HepG2 (cell line): ENCODE results near the gene PPP3R1. TPM values are rescaled to one million over a fixed set of nuclear protein-coding genes. Genes with fewer than 3 reads are reported as not detected.
A peak's percentile ranks its signal among the peaks of the same experiment; 100 is the strongest.

ENCODE experiments used
- ATAC-seq: fragments of 200-7000 bp; cut with Tn5 transposase; 3 replicates; pipeline ENCODE4 v1.9.1; 2020; ENCODE audit warnings: mild to moderate bottlenecking, moderate library complexity
- BruUV-seq: library from RNA; stranded (reverse); fragments of 400-500 nt; replicated peaks from 2 replicates; lab custom pipeline; 2021; lab: Mats Ljungman, UMichigan
- CTCF ChIA-PET: fragments of 300-600 bp; formaldehyde crosslinking; extraction: SDS; loops from one replicate; lab custom pipeline; 2021; ENCODE audit warnings: low total read pairs, inconsistent platforms, low intra/inter-chr PET ratio; lab: Yijun Ruan, JAX
- POLR2A ChIA-PET: fragments of 350-600 bp; sonication (Branson Sonifier 250); formaldehyde crosslinking; loops from one replicate; lab custom pipeline; 2020; ENCODE audit warnings: antibody characterized with exemption, inconsistent platforms; lab: Yijun Ruan, JAX
- DNase-seq: peaks from one replicate; pipeline ENCODE4 v3.0.0-alpha.2; 2015; ENCODE audit warnings: low spot score
- FAIRE-seq: peaks from 3 replicates; lab custom pipeline; 2011; peaks lifted over from hg19 to GRCh38; lab: Jason Lieb, UNC
- H2AFZ ChIP-seq: one replicate; pipeline ENCODE4 v1.6.1; 2011; ENCODE audit warnings: low read length, inconsistent platforms
- H3K27ac ChIP-seq: fragments of 300-600 bp; 3 replicates; pipeline ENCODE4 v1.8.0; 2011; ENCODE audit warnings: mixed run types, mild to moderate bottlenecking, mixed read lengths, low read length, inconsistent platforms; ENCODE audit not compliant: insufficient read depth; ENCODE audit errors: extremely low read length
- H3K27me3 ChIP-seq, 2 experiments: fragments of 200-600 bp in 1 of 2; 2 replicates in 1 of 2; 3 replicates in 1 of 2; pipeline versions ENCODE4 v1.6.0 to v1.8.0; 2011; ENCODE audit warnings: low read length in 2 of 2, mild to moderate bottlenecking in 2 of 2, moderate library complexity in 2 of 2, inconsistent platforms in 1 of 2; ENCODE audit not compliant: insufficient read depth in 2 of 2, control insufficient read depth in 1 of 2
- H3K36me3 ChIP-seq, 2 experiments: fragments of 200-600 bp in 1 of 2; replicated peaks in 1 of 2; 2 replicates in 1 of 2; 3 replicates in 1 of 2; pipeline versions ENCODE4 v1.5.1 to v1.8.0; 2011; ENCODE audit warnings: low read length in 2 of 2, inconsistent platforms in 1 of 2; ENCODE audit not compliant: insufficient read depth in 2 of 2, control insufficient read depth in 1 of 2
- H3K4me1 ChIP-seq: 2 replicates; pipeline ENCODE4 v1.5.1; 2012; ENCODE audit warnings: low read length, inconsistent platforms; ENCODE audit not compliant: insufficient read depth
- H3K4me2 ChIP-seq: 2 replicates; pipeline ENCODE4 v1.6.0; 2011; ENCODE audit warnings: low read depth, low read length, inconsistent platforms
- H3K4me3 ChIP-seq, 3 experiments: fragments of 200-600 bp in 1 of 3; sonication (generic), shearing (Covaris generic) in 1 of 3; replicated peaks in 1 of 3; 2 replicates each; pipeline ENCODE4 v1.5.1; 2011 to 2016; ENCODE audit warnings: low read length in 3 of 3, inconsistent platforms in 2 of 3, low read depth in 2 of 3, mild to moderate bottlenecking in 2 of 3, control low read depth in 1 of 3, mixed read lengths in 1 of 3; ENCODE audit not compliant: insufficient read depth in 1 of 3
- H3K79me2 ChIP-seq: one replicate; pipeline ENCODE4 v1.6.1; 2011; ENCODE audit warnings: low read length, inconsistent platforms; ENCODE audit not compliant: insufficient read depth
- H3K9ac ChIP-seq: 2 replicates; pipeline ENCODE4 v1.6.0; 2011; ENCODE audit warnings: mild to moderate bottlenecking, low read depth, low read length, inconsistent platforms; ENCODE audit not compliant: insufficient read depth
- H3K9me3 ChIP-seq: 2 replicates; pipeline ENCODE4 v1.5.1; 2012; ENCODE audit warnings: mild to moderate bottlenecking, low read length
- H4K20me1 ChIP-seq: 2 replicates; pipeline ENCODE4 v1.6.0; 2011; ENCODE audit warnings: inconsistent platforms, mild to moderate bottlenecking, low read length, moderate library complexity; ENCODE audit not compliant: insufficient read depth
- HMG20B ChIP-seq: conservative IDR thresholded peaks from 2 replicates; pipeline ENCODE4 v1.6.1; 2016; ENCODE audit warnings: missing genetic modification reagents, missing compliant biosample characterization
- HNRNPK ChIP-seq: fragments of 200-400 bp; formaldehyde crosslinking; IDR thresholded peaks from 2 replicates; pipeline ENCODE4 v1.6.1; 2018; ENCODE audit warnings: low read length, low read depth, moderate library complexity, mild to moderate bottlenecking; ENCODE audit not compliant: poor library complexity, severe bottlenecking
- NFE2L2 ChIP-seq: fragments of 150-350 bp; IDR thresholded peaks from 2 replicates; pipeline ENCODE4 v1.6.1; 2014; ENCODE audit warnings: low read length
- NONO ChIP-seq, 2 experiments: fragments of 450-650 bp in 1 of 2; sonication (generic) in 1 of 2; formaldehyde crosslinking in 1 of 2; IDR thresholded peaks in 1 of 2; conservative IDR thresholded peaks in 1 of 2; 2 replicates each; pipeline versions ENCODE4 v1.6.1 to v1.8.0; 2017 to 2022; ENCODE audit warnings: mild to moderate bottlenecking in 1 of 2, missing genetic modification reagents in 1 of 2, moderate library complexity in 1 of 2
- RBAK ChIP-seq: sonication (generic); formaldehyde crosslinking; IDR thresholded peaks from 2 replicates; pipeline ENCODE4 v1.5.1; 2020; ENCODE audit warnings: mild to moderate bottlenecking, missing genetic modification reagents
- RBFOX2 ChIP-seq: fragments of 200-400 bp; formaldehyde crosslinking; IDR thresholded peaks from 2 replicates; pipeline ENCODE4 v1.6.1; 2017; ENCODE audit warnings: low read depth, mild to moderate bottlenecking, low read length
- RNF2 ChIP-seq: fragments of 450-650 bp; conservative IDR thresholded peaks from 2 replicates; pipeline ENCODE4 v1.6.1; 2016; ENCODE audit warnings: low read depth
- RXRB ChIP-seq: IDR thresholded peaks from 2 replicates; pipeline ENCODE4 v1.6.1; 2016; ENCODE audit warnings: borderline replicate concordance, missing genetic modification reagents, missing compliant biosample characterization
- ZNF225 ChIP-seq: sonication (generic); formaldehyde crosslinking; IDR thresholded peaks from 2 replicates; pipeline ENCODE4 v1.4.0; 2020; ENCODE audit warnings: mild to moderate bottlenecking, missing genetic modification reagents
- WGBS: methylation state at CpG from one replicate; pipeline ENCODE4 v1.1.6; 2017; ENCODE audit warnings: low lambda C conversion rate; 5-methylcytosine and 5-hydroxymethylcytosine counted together
- in situ Hi-C: cut with HindIII; loops from 2 replicates; pipeline ENCODE4 v1.10.0; 2017; ENCODE audit warnings: low pct_unique_long_range_greater_than_20kb; ENCODE audit not compliant: extremely low pct_ligation_motif_present
- intact Hi-C: fragments of 100-400 bp; cut with micrococcal nuclease; formaldehyde crosslinking; loops from one replicate; pipeline ENCODE4 v1.10.0; 2022; ENCODE audit not compliant: unreplicated experiment
- polyA plus RNA-seq, 8 experiments: library from polyadenylated mRNA; depleted of rRNA in 3 of 8; stranded (reverse) in 7 of 8; unstranded in 1 of 8; fragments of >200 nt; fragmentation: Illumina TruSeq in 4 of 8; extraction: Trizol in 4 of 8; gene quantifications; 2 replicates each; pipeline versions ENCODE4 v1.2.1 to v1.2.3, GENCODE V29; 2011 to 2016; ENCODE audit warnings: low read depth in 4 of 8, missing spikeins in 1 of 8, mixed read lengths in 1 of 8; ENCODE audit not compliant: insufficient read depth in 1 of 8
- total RNA-seq, 5 experiments: library from RNA; depleted of rRNA; stranded (reverse); fragments of >200 nt; fragmentation: Illumina TruSeq; extraction: Trizol; gene quantifications; 2 replicates each; pipeline ENCODE4 v1.2.3, GENCODE V29; 2016; ENCODE audit warnings: low read depth in 1 of 5
- TF ChIP-seq, protein P1 (sequence below): IDR thresholded peaks from 2 replicates; pipeline ENCODE4 v1.6.1; 2012; ENCODE audit warnings: low read length, improper control_type of control experiment
- TF ChIP-seq, protein P2 (sequence below): sonication (generic); formaldehyde crosslinking; IDR thresholded peaks from 2 replicates; pipeline ENCODE4 v1.8.0; 2022; ENCODE audit warnings: low read depth, missing genetic modification reagents

The PPP3R1 gene
- total and polyA plus RNA-seq, 2 of the 13 experiments (the other 11 are each of a cell fraction or from before 2014, with no cell fraction given): 11.6 to 25.7 TPM

DNA sequence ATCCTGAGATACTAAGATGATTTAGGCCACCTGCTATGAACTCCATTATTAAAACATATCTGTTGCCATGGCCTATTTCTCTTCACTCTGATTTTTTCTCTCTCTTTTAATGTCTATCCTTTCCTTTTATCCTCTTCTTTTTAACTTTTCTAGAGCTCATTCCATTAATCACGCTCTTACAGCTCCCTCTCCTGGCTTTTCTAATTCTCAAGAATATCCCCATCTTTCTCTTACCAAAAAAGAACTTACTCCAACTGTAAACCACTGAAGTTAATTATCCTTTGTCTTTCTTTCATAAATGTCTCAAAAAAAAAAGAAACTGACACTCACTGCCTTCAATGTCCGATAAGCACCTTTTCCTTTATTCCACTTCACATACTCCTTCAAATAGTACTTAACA lies 7.9 kb downstream of the PPP3R1 start:
- Histone ChIP-seq H3K27me3 (no peaks in the 10 kb centered on the region), H3K9me3 (no peaks in the 10 kb centered on the region), H4K20me1 (peaks cover 72% of the 10 kb centered on the region), H3K79me2 (peaks cover 100% of the 10 kb centered on the region), H3K4me1 (peaks cover 61% of the 10 kb centered on the region), H3K4me2 (no peak overlapping the region), H2AFZ (no peak overlapping the region), H3K36me3 (peaks cover 0 to 11% of the 10 kb centered on the region in 2 experiments; a peak in 3 of 5 replicates), H3K4me3 (no peak overlapping the region), H3K27ac (no peak overlapping the region), H3K9ac (no peak overlapping the region)
- ATAC-seq (no peak), DNase-seq (no peak), FAIRE-seq (no peak)
- 96% methylated on average over 2 of the region's 2 CpGs for WGBS
- ChIA-PET CTCF (no interaction called here), POLR2A (interaction anchor here (1.3 kb wide), 1 partner anchor 19 kb away, joined by 3 read pairs; no protein-coding TSS in a partner anchor)
- no TSS peak for BruUV-seq
- in situ Hi-C loops: no loop called here
- TF ChIP-seq HNRNPK (peak; percentile 4), HMG20B (CRISPR knock-in tag) (no peak), RBFOX2 (0 out of 2 replicates have a peak, but pooled peaks have one; percentile 5)
- intact Hi-C loops: no loop called here

DNA sequence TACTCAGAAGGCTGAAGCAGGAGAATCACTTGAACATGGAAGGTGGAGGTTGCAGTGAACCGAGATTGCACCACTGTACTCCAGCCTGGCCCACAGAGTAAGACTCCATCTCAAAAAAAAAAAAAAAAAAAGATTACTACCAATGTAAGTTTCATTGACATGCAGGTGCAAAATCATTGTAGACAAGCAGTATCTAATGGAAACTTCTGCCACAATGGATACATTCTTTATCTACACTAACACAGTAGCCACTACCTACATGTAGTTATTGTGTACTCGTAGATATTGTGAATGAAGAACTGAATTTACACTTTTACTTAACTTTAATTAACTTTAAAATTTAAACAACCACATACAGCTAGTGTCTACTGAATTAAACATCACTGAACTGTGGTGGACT lies 10.6 kb downstream of the PPP3R1 start:
- CTCF ChIA-PET: no interaction called here
- H3K36me3 ChIP-seq: peaks cover 0 to 5% of the 10 kb centered on the region in 2 experiments; a peak in 2 of 5 replicates
- no peak for ATAC-seq
- TF ChIP-seq NONO (IDR thresholded peaks at IDR 0.05): no peak
- no peak for TF ChIP-seq NONO (CRISPR knock-in tag; conservative IDR thresholded peaks at IDR 0.05)
- no peak for TF ChIP-seq RNF2
- no peak for TF ChIP-seq RBAK (CRISPR knock-in tag)
- TF ChIP-seq NFE2L2: no peak
- TF ChIP-seq RXRB: no peak
- TF ChIP-seq, protein P1, sequence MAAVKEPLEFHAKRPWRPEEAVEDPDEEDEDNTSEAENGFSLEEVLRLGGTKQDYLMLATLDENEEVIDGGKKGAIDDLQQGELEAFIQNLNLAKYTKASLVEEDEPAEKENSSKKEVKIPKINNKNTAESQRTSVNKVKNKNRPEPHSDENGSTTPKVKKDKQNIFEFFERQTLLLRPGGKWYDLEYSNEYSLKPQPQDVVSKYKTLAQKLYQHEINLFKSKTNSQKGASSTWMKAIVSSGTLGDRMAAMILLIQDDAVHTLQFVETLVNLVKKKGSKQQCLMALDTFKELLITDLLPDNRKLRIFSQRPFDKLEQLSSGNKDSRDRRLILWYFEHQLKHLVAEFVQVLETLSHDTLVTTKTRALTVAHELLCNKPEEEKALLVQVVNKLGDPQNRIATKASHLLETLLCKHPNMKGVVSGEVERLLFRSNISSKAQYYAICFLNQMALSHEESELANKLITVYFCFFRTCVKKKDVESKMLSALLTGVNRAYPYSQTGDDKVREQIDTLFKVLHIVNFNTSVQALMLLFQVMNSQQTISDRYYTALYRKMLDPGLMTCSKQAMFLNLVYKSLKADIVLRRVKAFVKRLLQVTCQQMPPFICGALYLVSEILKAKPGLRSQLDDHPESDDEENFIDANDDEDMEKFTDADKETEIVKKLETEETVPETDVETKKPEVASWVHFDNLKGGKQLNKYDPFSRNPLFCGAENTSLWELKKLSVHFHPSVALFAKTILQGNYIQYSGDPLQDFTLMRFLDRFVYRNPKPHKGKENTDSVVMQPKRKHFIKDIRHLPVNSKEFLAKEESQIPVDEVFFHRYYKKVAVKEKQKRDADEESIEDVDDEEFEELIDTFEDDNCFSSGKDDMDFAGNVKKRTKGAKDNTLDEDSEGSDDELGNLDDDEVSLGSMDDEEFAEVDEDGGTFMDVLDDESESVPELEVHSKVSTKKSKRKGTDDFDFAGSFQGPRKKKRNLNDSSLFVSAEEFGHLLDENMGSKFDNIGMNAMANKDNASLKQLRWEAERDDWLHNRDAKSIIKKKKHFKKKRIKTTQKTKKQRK: no peak
- TF ChIP-seq, protein P2, sequence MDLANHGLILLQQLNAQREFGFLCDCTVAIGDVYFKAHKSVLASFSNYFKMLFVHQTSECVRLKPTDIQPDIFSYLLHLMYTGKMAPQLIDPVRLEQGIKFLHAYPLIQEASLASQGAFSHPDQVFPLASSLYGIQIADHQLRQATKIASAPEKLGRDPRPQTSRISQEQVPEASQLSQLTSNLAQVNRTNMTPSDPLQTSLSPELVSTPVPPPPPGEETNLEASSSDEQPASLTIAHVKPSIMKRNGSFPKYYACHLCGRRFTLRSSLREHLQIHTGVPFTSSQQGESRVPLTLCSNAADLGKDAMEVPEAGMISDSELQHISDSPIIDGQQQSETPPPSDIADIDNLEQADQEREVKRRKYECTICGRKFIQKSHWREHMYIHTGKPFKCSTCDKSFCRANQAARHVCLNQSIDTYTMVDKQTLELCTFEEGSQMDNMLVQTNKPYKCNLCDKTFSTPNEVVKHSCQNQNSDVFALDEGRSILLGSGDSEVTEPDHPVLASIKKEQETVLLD (CRISPR knock-in tag): no peak
- no peak for TF ChIP-seq ZNF225

More for the DNA sequence above, 10.6 kb downstream of the PPP3R1 start:
- POLR2A ChIA-PET: no interaction called here
- Histone ChIP-seq H3K27ac (no peak overlapping the region), H3K27me3 (no peaks in the 10 kb centered on the region), H3K9ac (no peak overlapping the region), H3K4me3 (no peak overlapping the region), H3K4me1 (peaks cover 40% of the 10 kb centered on the region), H3K79me2 (peaks cover 100% of the 10 kb centered on the region), H3K9me3 (no peaks in the 10 kb centered on the region), H2AFZ (no peak overlapping the region), H3K4me2 (no peak overlapping the region), H4K20me1 (peaks cover 67% of the 10 kb centered on the region)
- in situ Hi-C loops (no loop called here), intact Hi-C loops (no loop called here)
- no peak for DNase-seq
- WGBS: 97% methylated on average over 2 of the region's 2 CpGs
- no peak for FAIRE-seq
- BruUV-seq: no TSS peak
